ENCODE results near the gene FYTTD1.

GRCh38 chr3:197790033-197790432 is 40.4 kb downstream of the FYTTD1 start:
- TF ChIP-seq CTCF (IDR thresholded peaks at IDR 0.05; ENCODE audit: insufficient read depth, low read depth, low read length) (no peak), EZH2 (IDR thresholded peaks at IDR 0.05; ENCODE audit: insufficient read depth, low read length) (no peak)
